ENCODE results near the gene SGK2. TPM values are rescaled to one million over a fixed set of nuclear protein-coding genes. Genes with fewer than 3 reads are reported as not detected.
A peak's percentile ranks its signal among the peaks of the same experiment; 100 is the strongest.

The SGK2 gene
- polyA plus RNA-seq, 4 donors = 17.6 to 81.9 (median 28.6) TPM

DNA sequence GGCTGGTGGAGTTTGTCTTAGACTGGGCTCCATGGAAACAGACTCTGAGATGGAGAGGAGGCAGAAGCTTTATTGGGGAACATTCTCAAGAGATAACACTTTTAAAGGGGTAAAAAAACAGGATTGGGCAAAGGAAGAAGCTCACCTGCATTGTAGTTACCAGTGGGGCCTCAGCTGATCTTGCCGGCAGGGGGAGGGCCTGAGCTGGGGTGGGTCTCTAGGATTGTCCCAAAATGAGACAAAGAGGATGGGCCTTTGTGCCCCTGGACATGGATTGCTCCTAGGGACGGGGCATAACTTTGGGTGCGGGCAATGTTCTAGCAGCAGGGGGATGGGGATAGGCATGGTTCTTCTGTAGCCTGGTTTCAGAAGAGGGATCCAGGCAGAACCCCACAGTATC, 12.5 kb downstream of the SGK2 start:
- Histone ChIP-seq H3K36me3 (ENCODE audit: control insufficient read depth in 3 of 3, insufficient read depth in 2 of 3, low read depth in 1 of 3, low read length in 3 of 3) (peaks cover 3 to 73% (median 25%) of the 10 kb centered on the region in 3 donors), H3K4me3 (ENCODE audit: low read depth in 1 of 3, low read length in 3 of 3) (no peak overlapping the region), H3K4me1 (ENCODE audit: control insufficient read depth in 3 of 3, insufficient read depth in 2 of 3, low read depth in 1 of 3, low read length in 2 of 3) (no peaks in the 10 kb centered on the region), H3K9me3 (ENCODE audit: control insufficient read depth in 2 of 2, insufficient read depth in 1 of 2, low read depth in 1 of 2, low read length in 1 of 2) (no peaks in the 10 kb centered on the region), H3K27ac (ENCODE audit: low read depth in 1 of 3, low read length in 2 of 3) (no peak overlapping the region), H3K27me3 (ENCODE audit: control insufficient read depth in 3 of 3, insufficient read depth in 3 of 3, low read length in 3 of 3) (no peaks in the 10 kb centered on the region)
- no peak for FAIRE-seq
- no peak for DNase-seq
- 93 to 95% (median 93%) methylated on average over 3 of the region's 3 CpGs for WGBS, 3 donors

DNA sequence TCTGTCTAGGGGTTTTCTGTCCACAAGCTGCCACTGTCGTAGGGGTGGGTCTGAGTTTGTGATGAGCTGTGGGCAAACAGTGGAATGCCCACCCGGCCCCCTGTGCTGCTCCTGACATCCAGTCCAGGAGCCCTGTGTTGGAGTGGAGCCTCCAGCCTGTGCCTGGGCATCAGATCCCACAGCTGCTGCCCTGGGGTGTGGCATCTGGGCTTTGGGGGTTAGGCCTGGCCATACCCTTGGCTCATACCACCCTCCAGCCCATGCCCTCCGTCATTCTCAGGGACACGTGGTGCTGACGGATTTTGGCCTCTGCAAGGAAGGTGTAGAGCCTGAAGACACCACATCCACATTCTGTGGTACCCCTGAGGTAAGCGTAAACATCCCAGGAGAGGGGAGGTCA, 12.9 kb downstream of the SGK2 start:
- H3K9me3 ChIP-seq (ENCODE audit: control insufficient read depth in 2 of 2, insufficient read depth in 1 of 2, low read depth in 1 of 2, low read length in 1 of 2) = no peaks in the 10 kb centered on the region
- no peaks in the 10 kb centered on the region for H3K4me1 ChIP-seq (ENCODE audit: control insufficient read depth in 3 of 3, insufficient read depth in 2 of 3, low read depth in 1 of 3, low read length in 2 of 3)
- peaks cover 3 to 71% (median 25%) of the 10 kb centered on the region in 3 donors for H3K36me3 ChIP-seq (ENCODE audit: control insufficient read depth in 3 of 3, insufficient read depth in 2 of 3, low read depth in 1 of 3, low read length in 3 of 3)
- FAIRE-seq (no peak), DNase-seq (no peak)
- WGBS, 3 donors = 89 to 91% (median 90%) methylated on average over 6 of the region's 6 CpGs
- H3K27ac ChIP-seq (ENCODE audit: low read depth in 1 of 3, low read length in 2 of 3) = no peak overlapping the region
- no peak overlapping the region for H3K4me3 ChIP-seq (ENCODE audit: low read depth in 1 of 3, low read length in 3 of 3)
- H3K27me3 ChIP-seq (ENCODE audit: control insufficient read depth in 3 of 3, insufficient read depth in 3 of 3, low read length in 3 of 3) = no peaks in the 10 kb centered on the region

DNA sequence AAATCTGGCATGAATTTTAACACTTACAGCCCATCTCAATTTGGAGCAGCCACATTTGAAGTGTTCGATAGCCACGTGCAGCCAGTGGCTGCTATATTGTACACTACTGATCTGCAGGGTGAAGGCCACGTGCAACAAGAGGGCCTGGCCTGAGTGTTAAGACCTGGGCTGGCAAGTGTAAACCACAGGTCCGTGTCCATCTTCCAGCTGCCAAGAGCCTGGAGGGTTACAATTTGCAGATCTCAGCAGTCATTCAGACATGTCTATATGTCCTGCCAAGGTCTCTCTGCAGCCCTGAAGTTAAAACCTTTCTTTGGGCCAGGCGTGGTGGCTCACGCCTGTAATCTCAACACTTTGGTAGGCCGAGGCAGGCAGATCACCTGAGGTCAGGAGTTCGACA, 14.1 kb downstream of the SGK2 start:
- Histone ChIP-seq H3K4me3 (ENCODE audit: low read depth in 1 of 3, low read length in 3 of 3) (no peak overlapping the region), H3K27ac (ENCODE audit: low read depth in 1 of 3, low read length in 2 of 3) (no peak overlapping the region), H3K9me3 (ENCODE audit: control insufficient read depth in 2 of 2, insufficient read depth in 1 of 2, low read depth in 1 of 2, low read length in 1 of 2) (no peaks in the 10 kb centered on the region), H3K36me3 (ENCODE audit: control insufficient read depth in 3 of 3, insufficient read depth in 2 of 3, low read depth in 1 of 3, low read length in 3 of 3) (peaks cover 3 to 64% (median 25%) of the 10 kb centered on the region in 3 donors), H3K27me3 (ENCODE audit: control insufficient read depth in 3 of 3, insufficient read depth in 3 of 3, low read length in 3 of 3) (no peaks in the 10 kb centered on the region), H3K4me1 (ENCODE audit: control insufficient read depth in 3 of 3, insufficient read depth in 2 of 3, low read depth in 1 of 3, low read length in 2 of 3) (no peaks in the 10 kb centered on the region)
- FAIRE-seq (no peak), DNase-seq (no peak)
- WGBS, 3 donors = 92 to 96% (median 94%) methylated on average over 8 of the region's 8 CpGs

DNA sequence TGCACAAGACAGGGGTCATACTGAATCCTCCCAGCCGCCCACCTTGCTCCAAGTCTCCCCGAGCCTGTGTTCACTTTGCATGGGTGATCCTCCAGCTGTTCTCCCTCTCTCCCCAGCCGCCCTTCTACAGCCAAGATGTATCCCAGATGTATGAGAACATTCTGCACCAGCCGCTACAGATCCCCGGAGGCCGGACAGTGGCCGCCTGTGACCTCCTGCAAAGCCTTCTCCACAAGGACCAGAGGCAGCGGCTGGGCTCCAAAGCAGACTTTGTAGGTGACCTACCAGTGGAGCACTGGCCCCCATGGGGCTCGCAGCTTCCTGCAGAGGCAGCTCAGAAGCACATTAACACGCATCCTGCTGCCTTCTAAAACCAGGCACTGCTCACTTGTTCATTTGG, 17.3 kb downstream of the SGK2 start:
- Histone ChIP-seq H3K27ac (ENCODE audit: low read depth in 1 of 3, low read length in 2 of 3) (no peak overlapping the region), H3K4me1 (ENCODE audit: control insufficient read depth in 3 of 3, insufficient read depth in 2 of 3, low read depth in 1 of 3, low read length in 2 of 3) (no peaks in the 10 kb centered on the region), H3K27me3 (ENCODE audit: control insufficient read depth in 3 of 3, insufficient read depth in 3 of 3, low read length in 3 of 3) (no peaks in the 10 kb centered on the region), H3K36me3 (ENCODE audit: control insufficient read depth in 3 of 3, insufficient read depth in 2 of 3, low read depth in 1 of 3, low read length in 3 of 3) (peaks cover 3 to 43% (median 32%) of the 10 kb centered on the region in 3 donors), H3K9me3 (ENCODE audit: control insufficient read depth in 2 of 2, insufficient read depth in 1 of 2, low read depth in 1 of 2, low read length in 1 of 2) (no peaks in the 10 kb centered on the region), H3K4me3 (ENCODE audit: low read depth in 1 of 3, low read length in 3 of 3) (no peak overlapping the region)
- 77 to 86% (median 79%) methylated on average over 10 of the region's 10 CpGs for WGBS, 3 donors
- DNase-seq (no peak), FAIRE-seq (no peak)

DNA sequence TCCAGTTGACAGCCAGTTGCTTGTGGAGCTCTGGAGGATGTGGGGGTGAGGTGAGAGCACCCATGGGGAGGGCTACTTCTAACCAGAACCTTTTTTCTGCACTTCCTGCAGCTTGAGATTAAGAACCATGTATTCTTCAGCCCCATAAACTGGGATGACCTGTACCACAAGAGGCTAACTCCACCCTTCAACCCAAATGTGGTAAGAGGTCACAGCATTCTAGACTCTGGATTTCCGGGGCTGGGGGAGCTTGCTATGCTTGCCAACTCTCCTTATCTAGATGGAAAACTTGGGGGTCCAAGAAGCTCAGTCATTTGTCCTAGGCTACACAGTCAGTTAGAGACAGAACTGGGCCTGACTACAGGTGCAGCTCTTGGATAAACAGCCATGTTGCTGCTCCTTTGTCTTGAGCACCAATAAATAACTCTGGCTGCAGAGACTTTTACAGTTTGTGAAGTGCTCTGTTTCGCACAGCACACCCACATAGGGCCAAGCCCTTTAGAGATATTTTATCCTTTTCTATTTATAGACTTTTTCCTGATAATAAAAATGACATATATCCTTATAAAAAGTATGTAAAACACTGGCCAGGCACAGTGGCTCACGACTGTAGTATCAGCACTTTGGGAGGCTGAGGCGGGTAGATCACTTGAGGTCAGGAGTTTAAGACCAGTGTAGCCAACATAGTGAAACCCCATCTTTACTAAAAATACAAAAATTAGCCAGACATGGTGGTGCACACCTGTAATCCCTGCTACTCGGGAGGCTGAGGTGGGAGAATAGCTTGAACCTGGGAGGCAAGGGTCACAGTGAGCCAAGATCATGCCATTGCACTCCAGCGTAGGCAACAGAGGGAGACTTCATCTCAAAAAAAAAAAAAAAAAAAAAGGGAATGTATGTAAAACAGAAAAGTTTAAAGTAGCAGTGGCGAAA, 21.3 kb downstream of the SGK2 start:
- Histone ChIP-seq H3K9me3 (ENCODE audit: control insufficient read depth in 2 of 2, insufficient read depth in 1 of 2, low read depth in 1 of 2, low read length in 1 of 2) (no peaks in the 10 kb centered on the region), H3K27ac (ENCODE audit: low read depth in 1 of 3, low read length in 2 of 3) (no peak overlapping the region), H3K4me3 (ENCODE audit: low read depth in 1 of 3, low read length in 3 of 3) (no peak overlapping the region), H3K27me3 (ENCODE audit: control insufficient read depth in 3 of 3, insufficient read depth in 3 of 3, low read length in 3 of 3) (no peaks in the 10 kb centered on the region), H3K4me1 (ENCODE audit: control insufficient read depth in 3 of 3, insufficient read depth in 2 of 3, low read depth in 1 of 3, low read length in 2 of 3) (no peaks in the 10 kb centered on the region), H3K36me3 (ENCODE audit: control insufficient read depth in 3 of 3, insufficient read depth in 2 of 3, low read depth in 1 of 3, low read length in 3 of 3) (peaks cover 3 to 27% (median 16%) of the 10 kb centered on the region in 3 donors)
- FAIRE-seq (no peak), DNase-seq (no peak)
- 68 to 85% (median 69%) methylated on average over 7 of the region's 7 CpGs for WGBS, 3 donors

DNA sequence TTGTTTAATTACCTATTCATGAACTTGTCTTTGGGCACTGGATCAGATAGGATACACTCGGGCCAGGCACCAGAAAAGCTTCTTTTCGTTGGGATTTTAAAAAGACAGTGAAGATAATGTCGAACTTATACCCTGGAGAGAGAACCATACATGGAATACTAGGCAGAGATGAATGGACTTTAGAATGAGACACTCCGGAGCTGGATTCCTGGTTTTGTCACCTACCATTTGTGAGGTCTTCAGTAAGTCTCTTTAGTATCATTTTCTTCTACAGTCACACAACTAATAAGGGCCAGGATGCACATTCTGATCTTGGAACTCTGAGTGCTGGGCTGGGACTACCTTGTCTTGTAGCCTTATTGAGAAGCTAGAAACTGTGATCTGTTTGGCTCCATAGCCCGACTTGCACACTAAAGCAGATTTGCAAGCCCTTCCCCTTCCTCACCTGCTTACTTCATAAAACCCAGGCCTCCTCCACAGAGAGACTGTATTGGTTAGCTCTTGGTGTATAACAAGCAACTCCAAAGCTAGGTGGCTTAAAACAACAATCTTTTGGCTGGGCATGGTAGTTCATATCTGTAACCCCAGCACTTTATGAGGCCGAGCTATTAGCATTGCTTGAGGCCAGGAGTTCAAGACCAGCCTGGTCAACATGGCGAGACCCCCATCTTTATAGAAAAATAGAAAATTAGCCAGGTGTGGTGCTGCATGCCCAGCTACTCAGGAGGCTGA, 24.5 kb downstream of the SGK2 start:
- peaks cover 0 to 23% (median 9%) of the 10 kb centered on the region in 3 donors for H3K36me3 ChIP-seq (ENCODE audit: control insufficient read depth in 3 of 3, insufficient read depth in 2 of 3, low read depth in 1 of 3, low read length in 3 of 3)
- DNase-seq = no peak
- H3K4me3 ChIP-seq (ENCODE audit: low read depth in 1 of 3, low read length in 3 of 3) = no peak overlapping the region
- no peak for FAIRE-seq
- no peaks in the 10 kb centered on the region for H3K4me1 ChIP-seq (ENCODE audit: control insufficient read depth in 3 of 3, insufficient read depth in 2 of 3, low read depth in 1 of 3, low read length in 2 of 3)
- no peaks in the 10 kb centered on the region for H3K27me3 ChIP-seq (ENCODE audit: control insufficient read depth in 3 of 3, insufficient read depth in 3 of 3, low read length in 3 of 3)
- 85 to 89% (median 87%) methylated on average over 7 of the region's 7 CpGs for WGBS, 3 donors
- H3K9me3 ChIP-seq (ENCODE audit: control insufficient read depth in 2 of 2, insufficient read depth in 1 of 2, low read depth in 1 of 2, low read length in 1 of 2) = no peaks in the 10 kb centered on the region
- H3K27ac ChIP-seq (ENCODE audit: low read depth in 1 of 3, low read length in 2 of 3) = no peak overlapping the region

DNA sequence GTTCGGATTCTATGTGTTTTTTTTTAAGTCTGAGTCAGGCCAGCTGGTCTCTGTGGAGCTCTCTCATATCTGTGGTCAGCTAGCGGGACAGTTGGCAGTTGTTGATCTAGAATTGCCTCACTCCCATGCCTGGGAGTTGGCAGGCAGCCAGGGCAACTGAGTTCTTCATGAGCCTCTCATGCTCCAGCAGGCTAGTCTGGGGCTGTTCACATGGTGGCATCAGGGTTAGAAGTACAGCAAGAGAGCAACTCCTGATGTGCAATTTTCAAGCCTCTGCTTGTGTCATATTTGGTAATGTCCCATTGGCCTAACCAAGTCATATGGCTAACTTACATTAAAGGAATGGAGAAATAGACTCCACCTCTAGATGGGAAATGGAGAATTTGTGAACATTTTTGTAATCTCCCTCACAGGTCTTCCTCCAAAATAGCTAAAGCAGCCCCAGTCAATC, 25.2 kb downstream of the SGK2 start:
- H3K36me3 ChIP-seq (ENCODE audit: control insufficient read depth in 3 of 3, insufficient read depth in 2 of 3, low read depth in 1 of 3, low read length in 3 of 3) = peaks cover 0 to 23% (median 9%) of the 10 kb centered on the region in 3 donors
- peak overlapping the region in 1 of 3 donors; percentile 80 for H3K27ac ChIP-seq (ENCODE audit: low read depth in 1 of 3, low read length in 2 of 3)
- H3K9me3 ChIP-seq (ENCODE audit: control insufficient read depth in 2 of 2, insufficient read depth in 1 of 2, low read depth in 1 of 2, low read length in 1 of 2) = no peaks in the 10 kb centered on the region
- H3K4me3 ChIP-seq (ENCODE audit: low read depth in 1 of 3, low read length in 3 of 3) = no peak overlapping the region
- peak; percentile 25 to 52 for DNase-seq
- no peaks in the 10 kb centered on the region for H3K27me3 ChIP-seq (ENCODE audit: control insufficient read depth in 3 of 3, insufficient read depth in 3 of 3, low read length in 3 of 3)
- WGBS, 3 donors = 54 to 80% (median 55%) methylated on average over 2 of the region's 2 CpGs
- no peak for FAIRE-seq
- H3K4me1 ChIP-seq (ENCODE audit: control insufficient read depth in 3 of 3, insufficient read depth in 2 of 3, low read depth in 1 of 3, low read length in 2 of 3) = no peaks in the 10 kb centered on the region

DNA sequence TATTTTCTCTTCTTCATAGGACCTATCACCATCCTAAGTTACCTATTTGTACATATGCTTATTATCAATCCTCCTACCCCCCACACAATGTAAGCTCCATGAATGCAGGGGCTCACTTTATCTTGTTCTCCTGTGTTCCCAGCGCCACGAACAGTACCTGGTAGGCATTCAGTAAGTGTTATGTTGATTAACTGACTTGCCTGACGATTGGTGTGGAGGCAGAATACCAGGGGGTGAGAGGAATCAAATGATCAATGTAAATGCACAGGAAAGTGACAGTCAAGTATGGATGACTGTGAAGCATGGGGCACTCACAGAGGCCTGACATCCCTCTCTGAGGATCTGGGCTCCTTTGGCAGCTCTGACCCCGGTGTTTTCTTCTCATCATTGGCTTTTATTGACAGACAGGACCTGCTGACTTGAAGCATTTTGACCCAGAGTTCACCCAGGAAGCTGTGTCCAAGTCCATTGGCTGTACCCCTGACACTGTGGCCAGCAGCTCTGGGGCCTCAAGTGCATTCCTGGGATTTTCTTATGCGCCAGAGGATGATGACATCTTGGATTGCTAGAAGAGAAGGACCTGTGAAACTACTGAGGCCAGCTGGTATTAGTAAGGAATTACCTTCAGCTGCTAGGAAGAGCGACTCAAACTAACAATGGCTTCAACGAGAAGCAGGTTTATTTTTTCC, 25.8 kb downstream of the SGK2 start:
- DNase-seq (peak in 1 of 2 donors; percentile 66), FAIRE-seq (no peak)
- 76 to 91% (median 87%) methylated on average over 7 of the region's 7 CpGs for WGBS, 3 donors
- Histone ChIP-seq H3K9me3 (ENCODE audit: control insufficient read depth in 2 of 2, insufficient read depth in 1 of 2, low read depth in 1 of 2, low read length in 1 of 2) (no peaks in the 10 kb centered on the region), H3K27me3 (ENCODE audit: control insufficient read depth in 3 of 3, insufficient read depth in 3 of 3, low read length in 3 of 3) (no peaks in the 10 kb centered on the region), H3K36me3 (ENCODE audit: control insufficient read depth in 3 of 3, insufficient read depth in 2 of 3, low read depth in 1 of 3, low read length in 3 of 3) (peaks cover 0 to 20% (median 5%) of the 10 kb centered on the region in 3 donors), H3K27ac (ENCODE audit: low read depth in 1 of 3, low read length in 2 of 3) (peak overlapping the region in 1 of 3 donors; percentile 80), H3K4me1 (ENCODE audit: control insufficient read depth in 3 of 3, insufficient read depth in 2 of 3, low read depth in 1 of 3, low read length in 2 of 3) (no peaks in the 10 kb centered on the region), H3K4me3 (ENCODE audit: low read depth in 1 of 3, low read length in 3 of 3) (no peak overlapping the region)
